Measurements from ENCODE around the gene CYTH3. TPM values are rescaled to one million over a fixed set of nuclear protein-coding genes. Genes with fewer than 3 reads are reported as not detected.

The CYTH3 gene
- polyA plus RNA-seq, 1 donor (not counting 4 experiments of a cell fraction or from before 2014, with no cell fraction given) = 28.4 TPM

DNA sequence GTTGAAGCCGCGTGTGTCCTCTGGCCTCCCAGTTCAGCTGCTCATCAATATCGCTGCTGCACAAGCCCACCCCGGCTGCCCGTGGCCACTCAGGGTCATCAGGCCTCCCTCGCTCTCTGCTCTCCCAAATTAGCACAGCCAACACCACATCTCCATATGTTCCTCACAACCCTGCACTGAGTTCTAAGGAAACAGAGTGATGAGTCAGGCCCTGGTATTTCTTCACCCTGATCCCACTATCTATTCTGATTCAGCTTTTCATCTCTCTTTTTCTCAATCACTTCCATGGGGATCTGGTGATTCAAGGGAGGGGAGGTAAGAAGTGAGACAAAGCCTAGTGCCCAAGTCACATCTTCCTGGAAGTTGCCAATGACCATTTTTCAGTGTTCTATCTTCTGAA, 23.8 kb downstream of the CYTH3 start:
- FAIRE-seq = peak; percentile 67
- TF ChIP-seq EZH2 (IDR thresholded peaks at IDR 0.05; ENCODE audit: low read length) = no peak
- TF ChIP-seq, protein P1, sequence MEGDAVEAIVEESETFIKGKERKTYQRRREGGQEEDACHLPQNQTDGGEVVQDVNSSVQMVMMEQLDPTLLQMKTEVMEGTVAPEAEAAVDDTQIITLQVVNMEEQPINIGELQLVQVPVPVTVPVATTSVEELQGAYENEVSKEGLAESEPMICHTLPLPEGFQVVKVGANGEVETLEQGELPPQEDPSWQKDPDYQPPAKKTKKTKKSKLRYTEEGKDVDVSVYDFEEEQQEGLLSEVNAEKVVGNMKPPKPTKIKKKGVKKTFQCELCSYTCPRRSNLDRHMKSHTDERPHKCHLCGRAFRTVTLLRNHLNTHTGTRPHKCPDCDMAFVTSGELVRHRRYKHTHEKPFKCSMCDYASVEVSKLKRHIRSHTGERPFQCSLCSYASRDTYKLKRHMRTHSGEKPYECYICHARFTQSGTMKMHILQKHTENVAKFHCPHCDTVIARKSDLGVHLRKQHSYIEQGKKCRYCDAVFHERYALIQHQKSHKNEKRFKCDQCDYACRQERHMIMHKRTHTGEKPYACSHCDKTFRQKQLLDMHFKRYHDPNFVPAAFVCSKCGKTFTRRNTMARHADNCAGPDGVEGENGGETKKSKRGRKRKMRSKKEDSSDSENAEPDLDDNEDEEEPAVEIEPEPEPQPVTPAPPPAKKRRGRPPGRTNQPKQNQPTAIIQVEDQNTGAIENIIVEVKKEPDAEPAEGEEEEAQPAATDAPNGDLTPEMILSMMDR (optimal IDR thresholded peaks at IDR 0.05 in 1 of 3, IDR thresholded peaks at IDR 0.05 in 1 of 3, conservative IDR thresholded peaks at IDR 0.05 in 1 of 3; ENCODE audit: extremely low read depth in 1 of 3, insufficient read depth in 2 of 3, low read length in 3 of 3) = no peak

DNA sequence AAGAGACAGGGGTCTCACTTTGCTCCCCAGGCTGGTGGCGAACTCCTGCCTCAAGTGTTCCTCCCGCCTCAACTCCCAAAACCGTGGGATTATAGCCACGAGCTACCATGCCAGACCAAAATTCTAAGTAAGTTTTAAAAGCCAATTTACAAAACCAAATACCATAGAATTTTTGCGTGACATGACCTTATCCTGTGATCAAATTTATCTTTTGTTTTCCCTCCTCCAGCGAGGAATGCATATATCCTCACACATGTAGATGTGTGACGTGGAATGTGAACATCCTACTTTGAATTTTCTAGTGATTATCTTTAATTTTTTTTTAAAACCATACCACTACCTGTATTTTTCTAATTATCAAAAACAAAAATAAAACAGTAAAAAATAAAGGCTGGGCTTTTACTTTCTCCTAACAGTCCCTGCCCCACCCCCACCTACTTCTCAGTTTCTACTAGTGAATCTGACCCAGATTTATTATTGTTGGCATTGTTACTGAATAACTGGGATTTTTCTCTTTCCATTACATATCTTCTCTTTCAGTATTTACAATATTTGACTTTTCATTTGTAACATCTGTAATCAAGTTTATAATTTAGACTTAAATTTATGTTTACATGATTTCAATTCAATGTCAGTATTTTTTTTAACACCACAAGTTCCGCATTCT, 26.0 kb downstream of the CYTH3 start:
- TF ChIP-seq, protein P1 (optimal IDR thresholded peaks at IDR 0.05 in 1 of 3, IDR thresholded peaks at IDR 0.05 in 1 of 3, conservative IDR thresholded peaks at IDR 0.05 in 1 of 3; ENCODE audit: extremely low read depth in 1 of 3, insufficient read depth in 2 of 3, low read length in 3 of 3) = no peak
- no peak for TF ChIP-seq EZH2 (IDR thresholded peaks at IDR 0.05; ENCODE audit: low read length)
- Histone ChIP-seq H4K20me1 (ENCODE audit: control insufficient read depth, extremely low read depth, insufficient read depth, low read length) (peaks cover 6% of the 10 kb centered on the region), H3K9me3 (ENCODE audit: control insufficient read depth, low read depth, low read length) (no peaks in the 10 kb centered on the region), H3K36me3 (ENCODE audit: control insufficient read depth in 2 of 2, extremely low read depth in 1 of 2, insufficient read depth in 2 of 2, low read length in 2 of 2) (no peaks in the 10 kb centered on the region), H3K4me3 (ENCODE audit: control insufficient read depth in 2 of 3, extremely low read depth in 1 of 3, insufficient read depth in 2 of 3, low read depth in 1 of 3, low read length in 3 of 3) (no peak overlapping the region), H3K79me2 (ENCODE audit: control insufficient read depth, insufficient read depth, low read length) (peaks cover 74% of the 10 kb centered on the region), H3K27ac (ENCODE audit: control insufficient read depth, insufficient read depth, low read length) (no peak overlapping the region), H3K4me2 (ENCODE audit: control insufficient read depth, extremely low read depth, insufficient read depth, low read depth, low read length) (no peak overlapping the region), H3K9ac (ENCODE audit: control insufficient read depth, extremely low read depth, insufficient read depth, low read length) (no peak overlapping the region), H2AFZ (ENCODE audit: control insufficient read depth, low read length) (no peak overlapping the region), H3K9me1 (ENCODE audit: control insufficient read depth, extremely low read depth, insufficient read depth, low read length) (peaks cover 8% of the 10 kb centered on the region), H3K27me3 (ENCODE audit: control insufficient read depth, extremely low read depth, insufficient read depth, low read length) (no peaks in the 10 kb centered on the region), H3K4me1 (ENCODE audit: control insufficient read depth, extremely low read depth, insufficient read depth, low read length) (peaks cover 32% of the 10 kb centered on the region)
- DNase-seq (ENCODE audit: low read depth, low spot score) (no peak), FAIRE-seq (no peak)
- dilution Hi-C loops (cut with MboI; ENCODE audit: extremely low pct_ligation_motif_present, low sequenced_read_pairs) = no loop called here

More for the DNA sequence above, 23.8 kb downstream of the CYTH3 start:
- dilution Hi-C loops (cut with MboI; ENCODE audit: extremely low pct_ligation_motif_present, low sequenced_read_pairs) = no loop called here
- Histone ChIP-seq H2AFZ (ENCODE audit: control insufficient read depth, low read length) (no peak overlapping the region), H3K4me1 (ENCODE audit: control insufficient read depth, extremely low read depth, insufficient read depth, low read length) (peaks cover 37% of the 10 kb centered on the region), H4K20me1 (ENCODE audit: control insufficient read depth, extremely low read depth, insufficient read depth, low read length) (peaks cover 6% of the 10 kb centered on the region), H3K27me3 (ENCODE audit: control insufficient read depth, extremely low read depth, insufficient read depth, low read length) (no peaks in the 10 kb centered on the region), H3K9ac (ENCODE audit: control insufficient read depth, extremely low read depth, insufficient read depth, low read length) (no peak overlapping the region), H3K27ac (ENCODE audit: control insufficient read depth, insufficient read depth, low read length) (peak overlapping the region; percentile 57), H3K4me2 (ENCODE audit: control insufficient read depth, extremely low read depth, insufficient read depth, low read depth, low read length) (no peak overlapping the region), H3K36me3 (ENCODE audit: control insufficient read depth in 2 of 2, extremely low read depth in 1 of 2, insufficient read depth in 2 of 2, low read length in 2 of 2) (no peaks in the 10 kb centered on the region), H3K9me3 (ENCODE audit: control insufficient read depth, low read depth, low read length) (no peaks in the 10 kb centered on the region), H3K9me1 (ENCODE audit: control insufficient read depth, extremely low read depth, insufficient read depth, low read length) (peaks cover 8% of the 10 kb centered on the region), H3K79me2 (ENCODE audit: control insufficient read depth, insufficient read depth, low read length) (peaks cover 78% of the 10 kb centered on the region), H3K4me3 (ENCODE audit: control insufficient read depth in 2 of 3, extremely low read depth in 1 of 3, insufficient read depth in 2 of 3, low read depth in 1 of 3, low read length in 3 of 3) (no peak overlapping the region)
- DNase-seq (ENCODE audit: low read depth, low spot score) = no peak
